ENCODE data around the gene TMEM151B. TPM values are rescaled to one million over a fixed set of nuclear protein-coding genes. Genes with fewer than 3 reads are reported as not detected.
A peak's percentile ranks its signal among the peaks of the same experiment; 100 is the strongest.

TMEM151B gene
- total RNA-seq, 1 donor from 2014 or later: 4.7 TPM

DNA sequence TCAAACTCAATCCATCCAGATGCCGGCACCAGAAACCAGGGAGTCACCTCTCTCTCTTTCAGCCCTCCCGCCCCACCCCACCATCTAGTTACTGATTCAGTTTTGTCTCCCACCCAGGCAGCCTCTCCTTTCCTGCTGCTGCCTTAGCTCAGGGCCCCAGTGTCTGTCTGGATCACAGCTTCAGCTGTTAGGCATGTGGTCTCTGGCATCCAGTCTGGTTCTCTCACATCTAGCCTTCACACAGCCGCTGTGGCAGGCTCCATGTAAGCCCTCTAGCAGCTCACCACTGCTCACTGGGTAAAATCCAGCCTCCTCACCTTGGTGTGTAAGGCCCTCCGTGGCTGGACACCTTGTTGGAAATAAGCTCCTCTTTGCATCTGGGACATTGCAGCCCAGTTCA, 21.6 kb downstream of the TMEM151B start:
- no peak for DNase-seq (ENCODE audit: low spot score, unreplicated experiment)
- Mint-ChIP-seq H3K27me3 (peaks cover 85% of the 10 kb centered on the region), H3K27ac (no peak overlapping the region), H3K9me3 (ENCODE audit: low read depth) (no peaks in the 10 kb centered on the region), H3K4me3 (ENCODE audit: low read depth) (no peak overlapping the region), H3K4me1 (ENCODE audit: low read depth) (no peaks in the 10 kb centered on the region), H3K36me3 (ENCODE audit: insufficient read depth) (no peaks in the 10 kb centered on the region)
- TF ChIP-seq, protein P1, sequence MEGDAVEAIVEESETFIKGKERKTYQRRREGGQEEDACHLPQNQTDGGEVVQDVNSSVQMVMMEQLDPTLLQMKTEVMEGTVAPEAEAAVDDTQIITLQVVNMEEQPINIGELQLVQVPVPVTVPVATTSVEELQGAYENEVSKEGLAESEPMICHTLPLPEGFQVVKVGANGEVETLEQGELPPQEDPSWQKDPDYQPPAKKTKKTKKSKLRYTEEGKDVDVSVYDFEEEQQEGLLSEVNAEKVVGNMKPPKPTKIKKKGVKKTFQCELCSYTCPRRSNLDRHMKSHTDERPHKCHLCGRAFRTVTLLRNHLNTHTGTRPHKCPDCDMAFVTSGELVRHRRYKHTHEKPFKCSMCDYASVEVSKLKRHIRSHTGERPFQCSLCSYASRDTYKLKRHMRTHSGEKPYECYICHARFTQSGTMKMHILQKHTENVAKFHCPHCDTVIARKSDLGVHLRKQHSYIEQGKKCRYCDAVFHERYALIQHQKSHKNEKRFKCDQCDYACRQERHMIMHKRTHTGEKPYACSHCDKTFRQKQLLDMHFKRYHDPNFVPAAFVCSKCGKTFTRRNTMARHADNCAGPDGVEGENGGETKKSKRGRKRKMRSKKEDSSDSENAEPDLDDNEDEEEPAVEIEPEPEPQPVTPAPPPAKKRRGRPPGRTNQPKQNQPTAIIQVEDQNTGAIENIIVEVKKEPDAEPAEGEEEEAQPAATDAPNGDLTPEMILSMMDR (IDR thresholded peaks at IDR 0.05; ENCODE audit: unreplicated experiment): no peak

DNA sequence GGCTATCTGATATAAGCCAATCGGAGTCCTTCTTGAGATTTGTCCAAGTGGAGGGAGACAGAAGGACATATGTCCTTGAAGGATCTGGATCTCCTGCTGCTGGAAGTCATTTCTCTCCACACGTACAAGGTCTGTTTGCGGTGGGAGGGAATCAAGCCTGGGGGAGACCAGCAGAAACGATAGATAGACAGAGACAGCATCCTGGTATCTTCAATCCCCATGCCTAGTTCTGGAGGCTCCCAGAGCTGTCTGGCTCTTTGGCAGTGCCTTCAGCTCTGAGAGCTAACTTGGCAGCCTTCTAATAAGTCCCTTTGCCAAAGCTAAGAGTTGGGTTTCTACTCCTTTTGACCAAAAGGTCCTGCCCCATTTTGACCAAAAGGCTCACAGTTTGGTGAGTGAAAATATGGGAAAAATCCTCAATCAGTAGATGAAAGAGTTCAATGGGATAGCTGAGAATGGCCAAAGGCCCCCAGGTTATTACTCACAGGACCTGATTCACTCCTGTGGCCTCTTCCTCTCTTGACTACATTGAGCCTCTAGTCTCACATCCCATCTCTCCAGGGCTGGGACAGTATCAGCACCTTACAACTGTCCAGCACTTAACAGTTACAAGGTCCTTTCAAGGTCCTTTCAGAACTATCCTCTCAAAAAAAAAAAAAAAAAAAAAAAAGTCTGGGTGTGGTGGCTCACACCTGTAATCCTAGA, 22.6 kb downstream of the TMEM151B start:
- Mint-ChIP-seq H3K36me3 (ENCODE audit: insufficient read depth) (no peaks in the 10 kb centered on the region), H3K4me3 (ENCODE audit: low read depth) (no peak overlapping the region), H3K9me3 (ENCODE audit: low read depth) (no peaks in the 10 kb centered on the region), H3K27me3 (peaks cover 80% of the 10 kb centered on the region), H3K27ac (no peak overlapping the region), H3K4me1 (ENCODE audit: low read depth) (peaks cover 1% of the 10 kb centered on the region)
- no peak for DNase-seq (ENCODE audit: low spot score, unreplicated experiment)
- TF ChIP-seq, protein P1 (IDR thresholded peaks at IDR 0.05; ENCODE audit: unreplicated experiment): no peak

DNA sequence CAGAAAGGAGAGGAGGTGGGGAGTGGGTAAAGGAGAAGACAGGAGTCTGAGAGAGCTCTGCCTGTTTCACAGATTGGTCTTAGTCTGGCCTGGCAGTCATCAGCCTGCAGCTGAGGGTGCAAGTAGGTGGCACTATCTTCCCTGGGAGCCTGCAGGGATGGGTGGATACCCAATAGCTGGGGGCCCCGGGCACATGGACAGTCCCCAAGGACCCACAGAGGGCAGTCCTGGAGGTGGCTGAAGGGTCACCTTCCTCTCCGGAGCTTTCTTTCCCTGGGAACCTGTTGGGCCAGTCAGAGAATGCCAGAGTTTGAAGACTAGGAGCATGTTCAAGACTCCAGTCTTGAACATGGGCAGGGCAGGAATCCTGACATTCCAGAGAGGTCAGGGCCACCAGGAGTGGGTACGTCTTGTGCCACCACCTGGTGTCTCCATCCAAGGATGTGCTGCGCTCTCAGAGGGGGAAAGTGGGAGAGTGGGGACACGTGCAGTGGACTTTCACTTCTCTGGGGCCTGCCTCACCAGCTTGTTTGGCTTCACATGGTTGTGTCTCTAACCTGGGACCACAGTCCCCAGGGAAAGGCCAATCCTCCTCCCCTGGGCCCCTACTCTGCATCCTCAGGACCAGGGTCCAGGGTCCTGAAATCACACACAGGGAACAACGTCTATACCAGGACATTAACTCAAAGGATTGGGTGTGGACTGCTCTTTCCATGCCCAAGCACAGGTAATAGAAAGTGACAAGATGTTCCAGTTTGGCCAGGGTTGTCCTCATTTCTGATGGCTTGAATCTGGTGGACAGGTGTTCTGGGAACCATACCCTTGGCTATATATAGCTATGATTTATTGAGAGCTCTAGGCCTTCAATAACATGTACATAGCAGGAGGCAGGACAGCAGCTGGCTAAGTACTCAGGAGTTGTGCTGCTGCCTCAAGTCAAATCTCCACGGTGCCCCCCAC, 24.9 kb downstream of the TMEM151B start:
- Mint-ChIP-seq H3K4me3 (ENCODE audit: low read depth) (no peak overlapping the region), H3K27ac (no peak overlapping the region), H3K27me3 (peaks cover 77% of the 10 kb centered on the region), H3K4me1 (ENCODE audit: low read depth) (peaks cover 2% of the 10 kb centered on the region), H3K36me3 (ENCODE audit: insufficient read depth) (peaks cover 6% of the 10 kb centered on the region), H3K9me3 (ENCODE audit: low read depth) (no peaks in the 10 kb centered on the region)
- TF ChIP-seq, protein P1 (IDR thresholded peaks at IDR 0.05; ENCODE audit: unreplicated experiment): no peak
- no peak for DNase-seq (ENCODE audit: low spot score, unreplicated experiment)

DNA sequence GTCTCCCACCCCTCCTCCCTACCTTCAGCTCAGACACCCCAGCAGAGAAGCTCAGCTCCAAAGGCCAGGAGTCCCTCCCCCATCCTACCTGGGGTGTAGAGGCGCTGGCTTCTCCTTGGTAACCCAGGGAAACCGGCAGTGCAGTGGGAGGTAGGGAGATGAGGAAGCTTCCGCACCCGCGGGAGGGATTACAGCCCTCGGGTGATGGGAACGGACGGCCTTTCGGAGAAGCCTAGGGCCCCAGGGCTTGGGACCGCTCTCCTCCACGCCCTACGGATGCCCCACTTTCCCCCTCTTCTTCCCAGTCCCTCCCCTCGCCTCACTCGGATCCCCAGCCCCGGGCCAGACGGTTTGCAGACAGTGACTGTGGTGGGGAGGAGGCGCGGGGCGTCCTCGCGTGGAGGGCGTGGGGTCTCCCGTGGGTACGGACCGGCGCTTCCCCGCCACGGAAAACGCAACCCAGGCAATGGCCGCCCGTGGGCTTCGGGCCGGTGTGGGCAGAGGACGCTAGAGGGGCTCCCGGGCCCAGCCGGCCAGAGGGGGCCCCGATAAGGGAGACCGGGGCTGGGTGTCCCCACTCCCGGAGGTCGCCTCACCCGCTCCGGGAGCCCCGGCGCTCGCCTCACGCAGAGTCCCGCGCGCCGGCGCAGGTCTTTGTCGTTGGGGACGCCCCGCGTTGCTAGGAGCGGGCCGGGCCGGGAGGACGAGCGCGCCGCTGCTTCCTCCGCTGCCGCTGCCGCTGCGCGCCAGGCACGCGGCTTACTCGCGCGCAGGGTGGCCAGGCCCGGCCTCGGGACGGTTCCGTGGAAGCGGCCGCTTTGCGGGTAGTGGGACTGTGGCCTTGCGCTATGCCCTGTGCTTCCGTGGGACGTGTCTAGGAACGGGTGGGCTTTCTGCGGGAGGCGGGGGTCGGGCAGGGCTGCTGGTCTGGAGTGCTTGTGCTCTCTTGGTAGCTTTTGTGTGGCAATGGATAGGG, 27.1 kb downstream of the TMEM151B start:
- TF ChIP-seq, protein P1 (IDR thresholded peaks at IDR 0.05; ENCODE audit: unreplicated experiment): no peak
- peak; percentile 41 for DNase-seq (ENCODE audit: low spot score, unreplicated experiment)
- Mint-ChIP-seq H3K4me3 (ENCODE audit: low read depth) (peak overlapping the region; percentile 66), H3K9me3 (ENCODE audit: low read depth) (no peaks in the 10 kb centered on the region), H3K27me3 (peaks cover 56% of the 10 kb centered on the region), H3K27ac (peak overlapping the region; percentile 85), H3K36me3 (ENCODE audit: insufficient read depth) (peaks cover 12% of the 10 kb centered on the region), H3K4me1 (ENCODE audit: low read depth) (peaks cover 2% of the 10 kb centered on the region)

Data from progenitor cell of endocrine pancreas (in vitro differentiated cells).